ENCODE measurements around the gene STAMBP.

STAMBP gene

GRCh38 chr2:73916666-73917065, 87.9 kb downstream of the STAMBP start:
- ATAC-seq = no peak
- H3K9me3 Mint-ChIP-seq = no peaks in the 10 kb centered on the region
- DNase-seq = no peak
- peaks cover 2% of the 10 kb centered on the region for H3K27me3 Mint-ChIP-seq
- no peaks in the 10 kb centered on the region for H3K4me1 Mint-ChIP-seq
- H3K4me3 Mint-ChIP-seq = no peak overlapping the region
- H3K27ac Mint-ChIP-seq = no peak overlapping the region
- no peaks in the 10 kb centered on the region for H3K36me3 Mint-ChIP-seq (ENCODE audit: low read depth)

- no peak overlapping the region for H3K27ac Mint-ChIP-seq
- no peaks in the 10 kb centered on the region for H3K4me1 Mint-ChIP-seq
- no peak overlapping the region for H3K4me3 Mint-ChIP-seq
- no peak for DNase-seq
- H3K27me3 Mint-ChIP-seq = peaks cover 2% of the 10 kb centered on the region
- no peaks in the 10 kb centered on the region for H3K9me3 Mint-ChIP-seq
- no peaks in the 10 kb centered on the region for H3K36me3 Mint-ChIP-seq (ENCODE audit: low read depth)
- no peak for ATAC-seq
Observed at GRCh38 chr2:73917296-73917695, 88.5 kb downstream of the STAMBP start.

GRCh38 chr2:73917696-73918207, 89.0 kb downstream of the STAMBP start:
- Mint-ChIP-seq H3K9me3 (no peaks in the 10 kb centered on the region), H3K27ac (no peak overlapping the region), H3K36me3 (ENCODE audit: low read depth) (no peaks in the 10 kb centered on the region), H3K27me3 (peaks cover 2% of the 10 kb centered on the region), H3K4me1 (no peaks in the 10 kb centered on the region), H3K4me3 (no peak overlapping the region)
- DNase-seq (no peak), ATAC-seq (no peak)

- H3K4me1 Mint-ChIP-seq = no peaks in the 10 kb centered on the region
- no peaks in the 10 kb centered on the region for H3K9me3 Mint-ChIP-seq
- H3K27ac Mint-ChIP-seq = no peak overlapping the region
- H3K36me3 Mint-ChIP-seq (ENCODE audit: low read depth) = no peaks in the 10 kb centered on the region
- H3K27me3 Mint-ChIP-seq = peaks cover 2% of the 10 kb centered on the region
- DNase-seq = no peak
- no peak for ATAC-seq
- no peak overlapping the region for H3K4me3 Mint-ChIP-seq
Observed at GRCh38 chr2:73918856-73919255, 90.1 kb downstream of the STAMBP start.

- Mint-ChIP-seq H3K4me1 (no peaks in the 10 kb centered on the region), H3K27me3 (peaks cover 2% of the 10 kb centered on the region), H3K27ac (no peak overlapping the region), H3K36me3 (ENCODE audit: low read depth) (no peaks in the 10 kb centered on the region), H3K4me3 (no peak overlapping the region), H3K9me3 (no peaks in the 10 kb centered on the region)
- ATAC-seq = no peak
- DNase-seq = no peak
Observed at GRCh38 chr2:73919596-73920228, 91.0 kb downstream of the STAMBP start.

- peak; percentile 61 for DNase-seq
- peak; percentile 52 for ATAC-seq
- peaks cover 2% of the 10 kb centered on the region for H3K27me3 Mint-ChIP-seq
- H3K9me3 Mint-ChIP-seq = no peaks in the 10 kb centered on the region
- no peak overlapping the region for H3K4me3 Mint-ChIP-seq
- peaks cover 6% of the 10 kb centered on the region for H3K4me1 Mint-ChIP-seq
- H3K27ac Mint-ChIP-seq = no peak overlapping the region
- H3K36me3 Mint-ChIP-seq (ENCODE audit: low read depth) = no peaks in the 10 kb centered on the region
Observed at GRCh38 chr2:73920577-73921545, 92.1 kb downstream of the STAMBP start.

GRCh38 chr2:73921581-73921980, 92.8 kb downstream of the STAMBP start:
- no peaks in the 10 kb centered on the region for H3K36me3 Mint-ChIP-seq (ENCODE audit: low read depth)
- H3K4me3 Mint-ChIP-seq = no peak overlapping the region
- DNase-seq (no peak), ATAC-seq (no peak)
- H3K4me1 Mint-ChIP-seq = peaks cover 12% of the 10 kb centered on the region
- H3K27ac Mint-ChIP-seq = no peak overlapping the region
- peaks cover 2% of the 10 kb centered on the region for H3K27me3 Mint-ChIP-seq
- no peaks in the 10 kb centered on the region for H3K9me3 Mint-ChIP-seq

- Mint-ChIP-seq H3K9me3 (no peaks in the 10 kb centered on the region), H3K4me3 (no peak overlapping the region), H3K36me3 (ENCODE audit: low read depth) (no peaks in the 10 kb centered on the region), H3K27me3 (peaks cover 2% of the 10 kb centered on the region), H3K27ac (no peak overlapping the region), H3K4me1 (peaks cover 13% of the 10 kb centered on the region)
- ATAC-seq (no peak), DNase-seq (no peak)
Observed at GRCh38 chr2:73922681-73923080, 93.9 kb downstream of the STAMBP start.
